Mesothelial cell of epicardium (in vitro differentiated cells): Measurements from ENCODE around the gene CLEC16A. TPM values are rescaled to one million over a fixed set of nuclear protein-coding genes. Genes with fewer than 3 reads are reported as not detected.

Source experiments
- DNase-seq, 2 experiments: peaks; one replicate each; pipeline ENCODE4 v3.0.0; 2021; ENCODE audit warnings: low spot score in 2 of 2; ENCODE audit not compliant: unreplicated experiment in 2 of 2
- H3K27ac Mint-ChIP-seq: 2 replicates; pipeline ENCODE4 v1.8.0; 2021; ENCODE audit warnings: mixed read lengths
- H3K27me3 Mint-ChIP-seq: 2 replicates; pipeline ENCODE4 v1.8.0; 2021; ENCODE audit warnings: low read depth, mixed read lengths
- H3K36me3 Mint-ChIP-seq: 2 replicates; pipeline ENCODE4 v1.8.0; 2021; ENCODE audit warnings: mixed read lengths
- H3K4me1 Mint-ChIP-seq: 2 replicates; pipeline ENCODE4 v1.8.0; 2021; ENCODE audit warnings: mixed read lengths
- H3K4me3 Mint-ChIP-seq: 2 replicates; pipeline ENCODE4 v1.8.0; 2021; ENCODE audit warnings: mild to moderate bottlenecking, moderate library complexity, mixed read lengths
- H3K9me3 Mint-ChIP-seq: 2 replicates; pipeline ENCODE4 v1.8.0; 2021; ENCODE audit warnings: mixed read lengths
- CTCF ChIP-seq: fragments of 200-600 bp; sonication (generic); IDR thresholded peaks from one replicate; pipeline ENCODE4 v1.5.0; 2021; ENCODE audit warnings: antibody characterized with exemption; ENCODE audit not compliant: unreplicated experiment
- total RNA-seq: library from RNA; stranded (reverse); gene quantifications from 3 replicates; pipeline ENCODE4 v1.2.1, GENCODE V29; 2021

CLEC16A gene
- total RNA-seq, 1 donor from 2014 or later, result 43.3 TPM

GRCh38 chr16:11131706-11132105 lies 187.3 kb downstream of the CLEC16A start:
- Mint-ChIP-seq H3K4me3 (no peak overlapping the region), H3K36me3 (peaks cover 17% of the 10 kb centered on the region), H3K4me1 (peaks cover 80% of the 10 kb centered on the region), H3K27me3 (peaks cover 21% of the 10 kb centered on the region), H3K27ac (no peak overlapping the region), H3K9me3 (no peaks in the 10 kb centered on the region)
- DNase-seq, result no peak
- TF ChIP-seq CTCF, result no peak

DNA sequence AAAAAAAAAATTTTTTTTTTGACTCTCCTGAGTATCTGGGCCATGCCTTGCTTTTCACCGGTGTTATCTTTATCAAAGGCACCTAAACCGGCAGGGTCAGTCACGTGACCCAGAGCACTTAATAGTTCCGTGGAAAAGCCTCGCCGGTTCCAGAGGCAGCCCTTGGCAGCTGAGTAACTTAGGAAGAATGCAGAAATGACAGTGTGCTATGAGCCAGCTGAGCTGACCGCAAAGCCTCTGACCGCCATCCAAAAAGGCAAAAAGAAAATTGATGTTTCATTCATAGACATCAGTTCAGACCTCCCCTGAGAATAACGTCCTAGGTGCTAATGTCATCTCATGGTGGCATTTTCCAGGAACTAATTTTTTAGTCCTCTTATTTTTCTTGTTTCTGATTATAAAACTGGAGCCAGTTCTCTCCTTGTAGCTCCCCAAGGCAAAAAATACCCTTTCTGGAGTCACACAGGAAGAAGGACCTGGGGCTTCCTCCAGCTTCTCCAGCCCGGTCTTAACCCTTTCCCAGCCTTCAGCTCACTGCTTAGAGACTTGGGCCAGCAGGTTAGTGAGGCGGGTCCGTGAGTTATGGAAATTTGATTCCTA lies 189.1 kb downstream of the CLEC16A start:
- peaks cover 14% of the 10 kb centered on the region for H3K36me3 Mint-ChIP-seq
- peaks cover 68% of the 10 kb centered on the region for H3K4me1 Mint-ChIP-seq
- no peak overlapping the region for H3K4me3 Mint-ChIP-seq
- peak overlapping the region; percentile 72 for H3K27ac Mint-ChIP-seq
- H3K27me3 Mint-ChIP-seq, result peaks cover 22% of the 10 kb centered on the region
- TF ChIP-seq CTCF, result no peak
- DNase-seq, result peak in 1 of 2 experiments; percentile 57
- H3K9me3 Mint-ChIP-seq, result no peaks in the 10 kb centered on the region

DNA sequence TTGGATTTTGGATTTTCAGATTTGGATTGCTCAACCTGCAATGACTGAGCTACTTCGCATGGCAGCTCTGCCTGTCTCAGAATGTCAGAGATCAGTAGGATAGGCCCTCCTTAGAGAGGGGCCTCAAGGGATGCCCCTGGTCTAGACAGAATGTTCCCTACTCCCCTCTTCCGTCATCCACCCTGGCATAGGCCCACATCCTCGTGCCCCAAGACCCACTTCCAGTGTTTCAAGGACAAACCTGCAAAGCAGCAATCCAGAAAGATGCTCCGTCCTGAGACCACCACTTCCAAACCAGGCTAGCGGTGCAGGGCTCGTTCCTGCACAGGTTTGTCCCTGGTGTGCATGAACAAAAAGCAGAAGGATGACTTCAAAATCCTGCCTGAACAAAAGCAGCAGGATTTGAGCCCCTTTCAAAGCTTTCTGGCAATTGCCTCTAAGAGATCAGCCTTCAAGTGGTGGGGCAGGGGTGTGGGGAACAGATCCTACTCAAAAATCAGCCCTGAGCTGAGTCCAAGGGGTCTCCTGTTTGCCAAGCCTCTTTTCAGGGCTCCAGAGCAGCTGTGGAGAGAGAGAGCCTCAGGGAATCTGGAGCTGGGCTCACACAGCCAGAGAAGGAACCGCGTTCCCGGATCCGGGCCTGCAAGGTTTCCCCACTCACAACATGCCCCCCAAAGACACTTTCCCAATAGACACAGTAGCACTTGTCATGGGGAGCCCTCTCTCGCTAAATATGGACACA lies 190.5 kb downstream of the CLEC16A start:
- H3K27ac Mint-ChIP-seq, result no peak overlapping the region
- H3K27me3 Mint-ChIP-seq, result peaks cover 18% of the 10 kb centered on the region
- no peak for TF ChIP-seq CTCF
- H3K4me1 Mint-ChIP-seq, result peaks cover 58% of the 10 kb centered on the region
- peaks cover 11% of the 10 kb centered on the region for H3K36me3 Mint-ChIP-seq
- no peak overlapping the region for H3K4me3 Mint-ChIP-seq
- H3K9me3 Mint-ChIP-seq, result no peaks in the 10 kb centered on the region
- DNase-seq, result no peak

GRCh38 chr16:11135464-11135973 lies 191.2 kb downstream of the CLEC16A start:
- Mint-ChIP-seq H3K4me3 (no peak overlapping the region), H3K27ac (no peak overlapping the region), H3K27me3 (peaks cover 18% of the 10 kb centered on the region), H3K4me1 (peaks cover 52% of the 10 kb centered on the region), H3K9me3 (no peaks in the 10 kb centered on the region), H3K36me3 (peaks cover 11% of the 10 kb centered on the region)
- no peak for DNase-seq
- no peak for TF ChIP-seq CTCF

DNA sequence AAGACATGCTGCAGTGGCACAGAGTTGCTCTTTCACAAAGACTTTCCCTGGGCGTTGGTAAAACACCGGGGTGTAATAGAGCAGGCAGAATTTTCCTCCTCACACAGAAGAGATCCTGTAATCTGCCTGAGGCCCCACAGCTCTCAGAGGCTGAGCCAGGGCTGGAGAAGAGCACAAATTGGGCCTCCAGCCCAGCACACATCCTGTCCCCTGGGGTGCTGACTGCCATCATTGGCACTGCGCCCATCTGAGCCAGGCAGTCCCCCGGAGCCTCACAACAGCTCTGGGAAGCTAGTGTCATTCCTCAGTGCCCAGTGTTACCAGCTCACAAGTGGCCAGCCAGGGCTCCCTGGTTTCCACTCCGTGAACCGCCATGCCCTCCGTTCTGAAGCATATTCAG lies 192.2 kb downstream of the CLEC16A start:
- TF ChIP-seq CTCF, result no peak
- Mint-ChIP-seq H3K27ac (no peak overlapping the region), H3K4me1 (peaks cover 41% of the 10 kb centered on the region), H3K36me3 (peaks cover 11% of the 10 kb centered on the region), H3K27me3 (peaks cover 18% of the 10 kb centered on the region), H3K4me3 (no peak overlapping the region), H3K9me3 (no peaks in the 10 kb centered on the region)
- no peak for DNase-seq
